Tibial artery (tissue), 4 donors: ENCODE data around the gene VAMP2.

Source experiments
- DNase-seq, 2 donors: peaks; one replicate each; pipeline ENCODE4 v3.0.0-alpha.2; 2019
- H3K27ac ChIP-seq, 2 donors: fragments of 200-600 bp; sonication (generic) in 1 of 2; 1 replicate in 1 of 2; 2 replicates in 1 of 2; pipeline ENCODE4 v1.5.1; 2018 to 2019; ENCODE audit warnings: mild to moderate bottlenecking in 1 of 2
- H3K27me3 ChIP-seq, 2 donors: fragments of 200-600 bp; sonication (generic) in 1 of 2; one replicate each; pipeline versions ENCODE4 v1.5.1 to v1.6.0; 2016 to 2019
- H3K36me3 ChIP-seq, 3 donors: fragments of 200-600 bp; sonication (generic) in 2 of 3; one replicate each; pipeline ENCODE4 v1.5.1; 2016 to 2019; ENCODE audit warnings: mild to moderate bottlenecking in 2 of 3
- H3K4me1 ChIP-seq, 4 donors: fragments of 200-600 bp; sonication (generic) in 2 of 4; 1 replicate in 3 of 4; 2 replicates in 1 of 4; pipeline ENCODE4 v1.5.1; 2016 to 2019
- H3K4me3 ChIP-seq, 2 donors: fragments of 200-600 bp; sonication (generic) in 1 of 2; 1 replicate in 1 of 2; 2 replicates in 1 of 2; pipeline ENCODE4 v1.5.1; 2018 to 2019; ENCODE audit warnings: mild to moderate bottlenecking in 2 of 2
- H3K9me3 ChIP-seq, 3 donors: fragments of 200-600 bp; sonication (generic) in 1 of 3; one replicate each; pipeline ENCODE4 v1.5.1; 2016 to 2019
- intact Hi-C: fragments of 100-400 bp; cut with DNase I; formaldehyde crosslinking; loops from one replicate; pipeline ENCODE4 v1.15.0; 2023; ENCODE audit warnings: low total_unique reads
- TF ChIP-seq, protein P1 (sequence below), 2 experiments: fragments of 200-600 bp in 1 of 2; fragments of 450-650 bp in 1 of 2; IDR thresholded peaks; one replicate each; pipeline ENCODE4 v1.5.1; 2017 to 2019; ENCODE audit warnings: antibody characterized with exemption in 2 of 2, mild to moderate bottlenecking in 1 of 2, moderate library complexity in 1 of 2

The VAMP2 gene

DNA sequence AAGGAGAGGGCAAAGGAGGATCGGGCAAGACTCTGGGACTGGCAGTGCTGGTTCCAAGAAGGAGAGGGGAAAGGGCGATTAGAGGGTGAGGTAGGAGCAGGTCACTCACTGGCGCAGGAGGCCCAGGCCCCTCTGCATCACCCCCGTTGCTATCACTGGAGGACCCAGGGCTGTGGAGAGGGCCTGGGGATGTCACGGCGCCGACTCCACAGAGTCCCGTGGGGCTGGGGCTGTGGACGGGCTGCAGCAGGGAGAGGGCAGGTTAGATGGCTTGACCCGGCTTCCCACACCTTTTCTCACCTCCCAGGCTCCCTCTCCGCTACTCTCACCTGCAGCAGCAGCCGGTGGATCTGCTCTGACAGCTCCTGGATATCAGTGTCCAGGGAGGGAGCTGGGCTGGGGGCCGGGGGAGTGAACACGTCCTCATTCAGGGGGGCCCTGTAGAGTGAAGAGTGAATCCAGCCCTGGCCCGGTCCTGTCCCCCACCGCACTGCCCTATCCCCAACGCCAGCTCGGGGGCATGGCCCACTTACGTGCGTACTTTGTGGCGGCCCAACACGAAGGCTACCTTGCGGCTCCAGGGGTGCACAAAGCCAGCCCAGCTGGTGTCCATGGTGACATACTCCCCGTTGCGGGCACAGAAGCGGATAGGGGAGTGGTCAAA, 15.5 kb downstream of the VAMP2 start:
- TF ChIP-seq, protein P1, sequence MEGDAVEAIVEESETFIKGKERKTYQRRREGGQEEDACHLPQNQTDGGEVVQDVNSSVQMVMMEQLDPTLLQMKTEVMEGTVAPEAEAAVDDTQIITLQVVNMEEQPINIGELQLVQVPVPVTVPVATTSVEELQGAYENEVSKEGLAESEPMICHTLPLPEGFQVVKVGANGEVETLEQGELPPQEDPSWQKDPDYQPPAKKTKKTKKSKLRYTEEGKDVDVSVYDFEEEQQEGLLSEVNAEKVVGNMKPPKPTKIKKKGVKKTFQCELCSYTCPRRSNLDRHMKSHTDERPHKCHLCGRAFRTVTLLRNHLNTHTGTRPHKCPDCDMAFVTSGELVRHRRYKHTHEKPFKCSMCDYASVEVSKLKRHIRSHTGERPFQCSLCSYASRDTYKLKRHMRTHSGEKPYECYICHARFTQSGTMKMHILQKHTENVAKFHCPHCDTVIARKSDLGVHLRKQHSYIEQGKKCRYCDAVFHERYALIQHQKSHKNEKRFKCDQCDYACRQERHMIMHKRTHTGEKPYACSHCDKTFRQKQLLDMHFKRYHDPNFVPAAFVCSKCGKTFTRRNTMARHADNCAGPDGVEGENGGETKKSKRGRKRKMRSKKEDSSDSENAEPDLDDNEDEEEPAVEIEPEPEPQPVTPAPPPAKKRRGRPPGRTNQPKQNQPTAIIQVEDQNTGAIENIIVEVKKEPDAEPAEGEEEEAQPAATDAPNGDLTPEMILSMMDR (IDR thresholded peaks at IDR 0.05): no peak
- peaks cover 0 to 64% (median 38%) of the 10 kb centered on the region in 4 donors for H3K4me1 ChIP-seq
- H3K36me3 ChIP-seq: peaks cover 89 to 95% (median 94%) of the 10 kb centered on the region in 3 donors
- no peaks in the 10 kb centered on the region for H3K9me3 ChIP-seq
- intact Hi-C loops: no loop called here
- H3K4me3 ChIP-seq: no peak overlapping the region
- H3K27ac ChIP-seq: peak overlapping the region; percentile 99 to 100
- H3K27me3 ChIP-seq: no peaks in the 10 kb centered on the region
- no peak for DNase-seq

DNA sequence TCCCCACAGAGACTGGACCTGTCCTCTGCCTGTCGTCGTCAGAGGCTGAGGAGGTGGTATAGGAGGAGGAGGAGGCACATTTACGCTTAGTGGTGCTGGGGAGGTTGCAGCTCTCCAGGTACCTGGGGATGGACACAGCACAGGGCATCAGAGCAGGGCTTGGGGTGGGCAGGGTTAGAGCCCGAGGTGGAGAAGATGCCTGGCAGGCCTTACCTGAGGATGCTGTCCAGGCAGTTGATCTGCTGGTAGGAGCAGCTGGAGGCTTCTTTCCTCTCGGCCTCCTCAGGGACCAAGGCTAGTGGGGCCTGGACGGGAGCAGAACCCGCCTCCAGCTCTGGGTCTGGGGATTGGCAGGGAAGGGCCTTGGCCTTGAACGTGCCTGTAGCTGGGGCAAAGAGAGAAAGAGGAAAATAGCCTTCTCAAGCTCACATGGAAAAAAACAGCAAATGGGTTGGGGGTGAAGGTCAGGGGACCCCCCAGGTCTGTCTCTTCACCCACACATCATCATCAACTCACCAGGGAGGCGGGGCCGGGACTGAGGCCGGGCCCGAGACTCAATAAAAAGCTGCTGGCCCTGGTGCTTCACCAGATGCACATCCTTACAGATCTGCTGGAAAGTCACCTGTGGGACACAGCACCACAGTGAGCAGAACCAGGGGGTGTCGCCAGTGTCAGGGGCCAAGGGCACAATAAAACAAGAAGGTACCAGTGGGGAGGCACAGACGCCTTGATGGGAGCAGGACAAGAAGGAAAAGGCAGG, 16.2 kb downstream of the VAMP2 start:
- peaks cover 92 to 95% (median 95%) of the 10 kb centered on the region in 3 donors for H3K36me3 ChIP-seq
- H3K4me1 ChIP-seq: peaks cover 0 to 68% (median 42%) of the 10 kb centered on the region in 4 donors
- no peak overlapping the region for H3K4me3 ChIP-seq
- no peaks in the 10 kb centered on the region for H3K27me3 ChIP-seq
- TF ChIP-seq, protein P1 (IDR thresholded peaks at IDR 0.05): no peak
- DNase-seq: peak in 1 of 2 donors; percentile 20
- H3K27ac ChIP-seq: peak overlapping the region; percentile 99 to 100
- no peaks in the 10 kb centered on the region for H3K9me3 ChIP-seq
- intact Hi-C loops: no loop called here

DNA sequence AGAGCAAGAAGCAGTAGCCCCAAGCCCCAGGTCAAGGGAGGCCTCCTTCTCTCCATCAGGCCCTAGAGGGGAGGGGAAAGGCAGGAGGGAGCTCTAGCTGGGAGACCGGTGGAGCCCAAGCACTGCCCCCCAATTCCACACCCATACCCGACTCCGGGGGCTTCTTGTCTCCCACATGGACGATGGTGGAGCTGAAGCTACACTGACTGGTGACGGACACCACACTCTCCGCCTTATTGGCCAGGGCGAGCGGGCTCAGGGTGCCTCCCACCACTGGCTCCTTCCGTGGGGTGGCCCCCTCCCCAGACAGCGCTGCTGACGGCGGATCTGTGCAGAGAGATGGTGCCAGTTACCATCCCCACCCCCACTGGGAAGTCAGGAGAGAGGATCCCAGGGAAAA, 16.9 kb downstream of the VAMP2 start:
- H3K4me3 ChIP-seq: no peak overlapping the region
- no peak for DNase-seq
- H3K4me1 ChIP-seq: peaks cover 0 to 71% (median 41%) of the 10 kb centered on the region in 4 donors
- peak overlapping the region; percentile 99 to 100 for H3K27ac ChIP-seq
- peaks cover 100% of the 10 kb centered on the region in 3 donors for H3K36me3 ChIP-seq
- H3K9me3 ChIP-seq: no peaks in the 10 kb centered on the region
- intact Hi-C loops: no loop called here
- H3K27me3 ChIP-seq: no peaks in the 10 kb centered on the region
- TF ChIP-seq, protein P1 (IDR thresholded peaks at IDR 0.05): no peak

GRCh38 chr17:8144401-8145231, 18.1 kb downstream of the VAMP2 start:
- intact Hi-C loops: no loop called here

More at GRCh38 chr17:8144401-8145231, 18.1 kb downstream of the VAMP2 start:
- H3K27ac ChIP-seq: peak overlapping the region; percentile 99 to 100
- TF ChIP-seq, protein P1 (IDR thresholded peaks at IDR 0.05): no peak
- H3K36me3 ChIP-seq: peaks cover 100% of the 10 kb centered on the region in 3 donors
- H3K9me3 ChIP-seq: no peaks in the 10 kb centered on the region
- DNase-seq: no peak
- no peaks in the 10 kb centered on the region for H3K27me3 ChIP-seq
- H3K4me1 ChIP-seq: peaks cover 0 to 71% (median 33%) of the 10 kb centered on the region in 4 donors
- no peak overlapping the region for H3K4me3 ChIP-seq
